ELR (cell line): ENCODE data around the gene SFXN5.

Source experiments
- DNase-seq: peaks from one replicate; pipeline ENCODE4 v3.0.0-alpha.2; 2015; ENCODE audit warnings: low read depth

The SFXN5 gene

GRCh38 chr2:73053316-73054114, 18.0 kb downstream of the SFXN5 start:
- no peak for DNase-seq

GRCh38 chr2:73050121-73050545, 21.4 kb downstream of the SFXN5 start:
- DNase-seq = no peak

- DNase-seq = no peak
Measured at GRCh38 chr2:73043929-73044832, 27.3 kb downstream of the SFXN5 start.

GRCh38 chr2:73043276-73043675, 28.2 kb downstream of the SFXN5 start:
- DNase-seq = no peak

GRCh38 chr2:73037947-73038585, 33.4 kb downstream of the SFXN5 start:
- DNase-seq = peak; percentile 23

GRCh38 chr2:73036766-73037165, 34.7 kb downstream of the SFXN5 start:
- no peak for DNase-seq

- peak; percentile 35 for DNase-seq
Measured at GRCh38 chr2:73035899-73036711, 35.4 kb downstream of the SFXN5 start.

GRCh38 chr2:73034661-73035375, 36.7 kb downstream of the SFXN5 start:
- DNase-seq = no peak

GRCh38 chr2:73033766-73034381, 37.6 kb downstream of the SFXN5 start:
- peak; percentile 26 for DNase-seq

GRCh38 chr2:73033142-73033765, 38.3 kb downstream of the SFXN5 start:
- DNase-seq = peak; percentile 17

GRCh38 chr2:73032702-73033097, 38.8 kb downstream of the SFXN5 start:
- DNase-seq = no peak

GRCh38 chr2:73031725-73032701, 39.5 kb downstream of the SFXN5 start:
- no peak for DNase-seq

- DNase-seq = no peak
Measured at GRCh38 chr2:73031095-73031678, 40.3 kb downstream of the SFXN5 start.

- no peak for DNase-seq
Measured at GRCh38 chr2:73028841-73029240, 42.7 kb downstream of the SFXN5 start.

- DNase-seq = no peak
Measured at GRCh38 chr2:73027340-73027739, 44.2 kb downstream of the SFXN5 start.

- DNase-seq = no peak
Measured at GRCh38 chr2:73023497-73023896, 48.0 kb downstream of the SFXN5 start.

GRCh38 chr2:73022024-73022568, 49.4 kb downstream of the SFXN5 start:
- DNase-seq = no peak

- no peak for DNase-seq
Measured at GRCh38 chr2:73021371-73022010, 50.0 kb downstream of the SFXN5 start.
